Activated CD4-positive, alpha-beta memory T cell treated with anti-CD3 and anti-CD28 coated beads, Interleukin-2, amount 10 ng/mL, durations not matched to agents 7 days and 5 days (primary cell): ENCODE results near the gene THSD7B. TPM values are rescaled to one million over a fixed set of nuclear protein-coding genes. Genes with fewer than 3 reads are reported as not detected.

Experiments used
- CTCF ChIA-PET: fragments of 350-600 bp; sonication (Branson Sonifier 250); formaldehyde crosslinking; loops from one replicate; lab custom pipeline; 2021; ENCODE audit warnings: antibody characterized with exemption, inconsistent platforms; lab: Charles Lee
- POLR2A ChIA-PET: fragments of 350-600 bp; sonication (Branson Sonifier 250); formaldehyde crosslinking; loops from one replicate; lab custom pipeline; 2021; ENCODE audit warnings: antibody characterized with exemption; lab: Charles Lee
- DNase-seq: peaks from one replicate; pipeline ENCODE4 v3.0.0-alpha.2; 2020
- H3K27ac Mint-ChIP-seq: one replicate; pipeline ENCODE4 v1.8.0; 2021; ENCODE audit warnings: mild to moderate bottlenecking, mixed read lengths
- H3K27me3 Mint-ChIP-seq: one replicate; pipeline ENCODE4 v1.8.0; 2021; ENCODE audit warnings: mixed read lengths
- H3K36me3 Mint-ChIP-seq: one replicate; pipeline ENCODE4 v1.8.0; 2021; ENCODE audit warnings: low read depth, mixed read lengths
- H3K4me1 Mint-ChIP-seq: one replicate; pipeline ENCODE4 v1.8.0; 2021; ENCODE audit warnings: mixed read lengths
- H3K4me3 Mint-ChIP-seq: one replicate; pipeline ENCODE4 v1.8.0; 2021; ENCODE audit warnings: mild to moderate bottlenecking, mixed read lengths
- H3K9me3 Mint-ChIP-seq: one replicate; pipeline ENCODE4 v1.8.0; 2021; ENCODE audit warnings: mixed read lengths
- total RNA-seq, 2 experiments: library from RNA; stranded (reverse); gene quantifications; one replicate each; pipeline ENCODE4 v1.2.3, GENCODE V29; 2021

The THSD7B gene
- total RNA-seq, 2 experiments from 2014 or later: not detected

DNA sequence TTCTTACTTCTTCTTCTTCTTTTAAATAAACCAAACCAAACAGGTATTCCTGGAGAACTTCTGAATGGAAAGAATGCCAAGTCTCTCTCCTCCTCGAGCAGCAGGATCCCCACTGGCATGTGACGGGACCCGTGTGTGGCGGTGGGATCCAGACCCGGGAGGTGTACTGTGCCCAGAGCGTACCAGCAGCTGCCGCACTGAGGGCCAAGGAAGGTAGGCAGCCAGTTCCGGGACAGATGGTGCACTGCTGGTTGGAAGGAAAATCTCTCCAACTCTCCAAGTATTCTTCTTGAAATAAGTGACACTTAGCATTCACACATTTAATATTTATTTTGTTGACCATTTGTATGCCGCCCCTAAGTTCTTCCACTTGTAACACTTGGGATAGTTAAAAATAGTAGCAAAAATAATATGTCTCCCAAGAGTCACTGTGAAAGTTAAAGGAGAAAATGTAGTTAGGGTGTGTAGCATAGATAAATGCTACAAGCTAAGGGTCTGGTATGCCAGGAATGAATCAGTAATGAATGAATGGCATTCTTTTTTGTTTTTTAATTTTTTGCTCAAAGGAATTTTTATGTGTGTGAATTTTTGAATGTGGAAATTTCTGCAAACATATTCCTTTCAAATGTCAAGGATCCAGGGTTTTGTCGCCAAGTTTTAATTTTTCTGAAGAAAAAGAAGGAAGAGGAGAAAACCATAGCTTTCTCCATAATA, 349.9 kb downstream of the THSD7B start:
- H3K4me1 Mint-ChIP-seq: no peaks in the 10 kb centered on the region
- CTCF ChIA-PET: no interaction called here
- no peaks in the 10 kb centered on the region for H3K27me3 Mint-ChIP-seq
- POLR2A ChIA-PET: no interaction called here
- H3K36me3 Mint-ChIP-seq: no peaks in the 10 kb centered on the region
- no peak overlapping the region for H3K27ac Mint-ChIP-seq
- H3K9me3 Mint-ChIP-seq: no peaks in the 10 kb centered on the region
- DNase-seq: no peak
- no peak overlapping the region for H3K4me3 Mint-ChIP-seq

DNA sequence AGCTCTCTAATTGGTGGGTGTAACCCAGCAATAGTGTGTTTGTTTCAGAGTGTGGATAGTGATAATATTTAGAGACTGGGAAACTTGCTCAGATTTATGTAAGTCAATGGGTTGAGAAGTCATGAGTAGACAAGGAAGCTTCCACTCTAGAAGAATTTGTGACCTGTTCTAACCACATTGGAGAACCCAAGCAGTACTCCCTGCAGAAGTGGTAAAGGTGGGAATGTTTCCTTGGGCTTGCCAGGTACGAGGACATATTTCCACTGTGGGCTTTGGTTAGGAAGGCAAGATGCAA, 350.4 kb downstream of the THSD7B start:
- Mint-ChIP-seq H3K36me3 (no peaks in the 10 kb centered on the region), H3K4me3 (no peak overlapping the region), H3K9me3 (no peaks in the 10 kb centered on the region), H3K4me1 (no peaks in the 10 kb centered on the region), H3K27me3 (no peaks in the 10 kb centered on the region), H3K27ac (no peak overlapping the region)
- no peak for DNase-seq
- ChIA-PET CTCF (no interaction called here), POLR2A (no interaction called here)

DNA sequence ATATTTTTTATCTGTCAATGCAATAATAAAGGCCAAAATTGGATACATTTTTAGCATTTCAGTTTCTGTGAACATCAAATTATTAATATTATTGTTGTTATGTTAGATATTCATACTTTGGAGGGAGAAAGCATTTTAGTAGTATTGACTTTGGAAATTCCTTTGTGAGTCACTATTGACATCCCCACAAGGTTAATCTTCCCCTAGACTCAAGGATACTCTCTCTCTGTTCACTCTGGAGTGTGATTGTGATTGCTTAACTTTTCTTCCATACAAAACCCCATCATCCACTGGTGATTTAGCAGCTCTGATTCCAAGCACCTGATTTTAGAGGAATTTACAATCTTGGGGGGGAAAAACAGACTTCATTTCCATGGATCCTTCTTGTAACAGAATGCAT, 352.0 kb downstream of the THSD7B start:
- ChIA-PET POLR2A (no interaction called here), CTCF (no interaction called here)
- no peaks in the 10 kb centered on the region for H3K4me1 Mint-ChIP-seq
- no peaks in the 10 kb centered on the region for H3K9me3 Mint-ChIP-seq
- H3K27ac Mint-ChIP-seq: no peak overlapping the region
- DNase-seq: no peak
- no peaks in the 10 kb centered on the region for H3K36me3 Mint-ChIP-seq
- no peak overlapping the region for H3K4me3 Mint-ChIP-seq
- H3K27me3 Mint-ChIP-seq: no peaks in the 10 kb centered on the region

DNA sequence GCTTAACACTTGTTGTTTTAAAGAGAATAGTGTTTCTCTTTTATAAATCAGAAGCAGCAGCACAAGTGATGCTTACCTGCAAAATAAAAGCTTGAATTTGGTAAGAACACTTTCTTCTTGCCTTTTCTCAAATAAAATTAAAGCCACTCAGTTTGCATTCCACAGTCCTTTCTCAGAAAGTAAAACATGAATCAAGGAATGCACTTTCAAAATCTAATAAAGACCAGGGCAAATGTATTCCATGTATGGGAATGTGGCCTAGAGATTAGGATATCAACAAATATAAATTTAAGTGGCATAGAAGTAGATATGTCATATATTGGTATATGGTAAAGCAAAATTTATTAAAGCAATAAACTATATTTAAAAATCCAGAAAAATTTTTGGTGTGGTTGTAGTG, 352.8 kb downstream of the THSD7B start:
- ChIA-PET POLR2A (no interaction called here), CTCF (no interaction called here)
- no peaks in the 10 kb centered on the region for H3K27me3 Mint-ChIP-seq
- H3K36me3 Mint-ChIP-seq: no peaks in the 10 kb centered on the region
- no peak for DNase-seq
- H3K9me3 Mint-ChIP-seq: no peaks in the 10 kb centered on the region
- no peak overlapping the region for H3K4me3 Mint-ChIP-seq
- H3K4me1 Mint-ChIP-seq: no peaks in the 10 kb centered on the region
- H3K27ac Mint-ChIP-seq: no peak overlapping the region

DNA sequence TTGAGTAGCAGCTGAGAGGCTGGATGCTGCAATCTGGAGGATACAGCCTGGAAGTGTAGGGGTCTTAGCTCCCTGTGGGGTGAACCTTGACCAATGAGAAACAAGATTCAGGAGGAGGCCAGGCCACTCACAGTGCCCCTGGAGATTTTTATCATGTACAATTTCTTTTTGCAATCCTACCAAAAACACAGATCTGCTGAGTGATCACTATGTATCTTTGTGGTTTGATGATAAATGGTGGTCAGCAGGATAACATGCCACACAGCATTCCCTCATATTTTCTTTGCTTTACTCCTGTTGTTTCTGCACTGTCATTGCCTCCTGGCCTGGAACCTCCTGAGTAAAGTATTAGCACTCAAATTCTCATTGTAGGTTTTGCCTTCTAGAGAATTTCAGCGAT, 357.9 kb downstream of the THSD7B start:
- no peaks in the 10 kb centered on the region for H3K27me3 Mint-ChIP-seq
- no peak overlapping the region for H3K4me3 Mint-ChIP-seq
- POLR2A ChIA-PET: no interaction called here
- DNase-seq: no peak
- no peaks in the 10 kb centered on the region for H3K4me1 Mint-ChIP-seq
- no peaks in the 10 kb centered on the region for H3K36me3 Mint-ChIP-seq
- no peak overlapping the region for H3K27ac Mint-ChIP-seq
- no peaks in the 10 kb centered on the region for H3K9me3 Mint-ChIP-seq
- CTCF ChIA-PET: no interaction called here

DNA sequence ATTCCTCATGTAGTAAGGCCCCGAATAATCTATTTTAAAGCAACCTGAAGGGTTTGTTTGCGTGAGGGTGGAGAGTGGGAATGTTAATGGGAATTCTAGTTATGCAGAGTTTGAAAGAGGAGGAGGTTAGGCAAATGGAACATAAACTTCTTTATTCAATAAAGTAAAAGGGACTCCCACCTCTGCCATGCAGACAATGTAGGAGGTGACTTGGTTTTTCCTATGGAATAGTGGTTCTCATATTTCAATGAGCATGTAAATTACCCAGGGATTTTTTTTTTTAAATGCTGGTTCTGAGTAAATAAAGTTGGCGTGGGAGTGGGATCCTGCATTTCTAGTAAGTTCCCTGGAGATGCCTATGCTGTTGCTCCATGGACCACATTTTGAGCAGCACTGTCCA, 367.9 kb downstream of the THSD7B start:
- CTCF ChIA-PET: no interaction called here
- no peak overlapping the region for H3K27ac Mint-ChIP-seq
- no peaks in the 10 kb centered on the region for H3K27me3 Mint-ChIP-seq
- H3K4me3 Mint-ChIP-seq: no peak overlapping the region
- H3K36me3 Mint-ChIP-seq: no peaks in the 10 kb centered on the region
- no peak for DNase-seq
- no peaks in the 10 kb centered on the region for H3K4me1 Mint-ChIP-seq
- H3K9me3 Mint-ChIP-seq: no peaks in the 10 kb centered on the region
- POLR2A ChIA-PET: no interaction called here

DNA sequence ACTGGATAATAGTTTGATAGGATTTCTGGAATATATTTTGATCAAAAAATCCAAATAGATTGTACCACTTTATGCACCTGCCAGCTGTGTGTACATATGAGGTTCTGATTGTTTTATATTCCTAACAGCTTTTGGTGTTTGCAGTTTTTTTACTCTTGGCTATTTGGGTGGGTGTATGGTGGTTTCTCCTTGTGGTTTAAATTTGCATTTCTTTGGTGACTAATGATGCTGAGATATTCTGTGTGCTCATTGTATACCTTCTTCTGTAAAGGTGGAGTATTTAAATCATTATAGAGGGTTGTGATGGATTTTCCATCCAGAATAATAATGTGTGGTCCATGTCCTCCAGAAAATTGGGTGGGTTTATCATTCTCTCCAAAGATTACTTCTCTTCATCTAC, 372.9 kb downstream of the THSD7B start:
- Mint-ChIP-seq H3K4me1 (no peaks in the 10 kb centered on the region), H3K27ac (no peak overlapping the region), H3K4me3 (no peak overlapping the region), H3K9me3 (no peaks in the 10 kb centered on the region), H3K27me3 (no peaks in the 10 kb centered on the region), H3K36me3 (no peaks in the 10 kb centered on the region)
- no peak for DNase-seq
- ChIA-PET CTCF (no interaction called here), POLR2A (no interaction called here)

DNA sequence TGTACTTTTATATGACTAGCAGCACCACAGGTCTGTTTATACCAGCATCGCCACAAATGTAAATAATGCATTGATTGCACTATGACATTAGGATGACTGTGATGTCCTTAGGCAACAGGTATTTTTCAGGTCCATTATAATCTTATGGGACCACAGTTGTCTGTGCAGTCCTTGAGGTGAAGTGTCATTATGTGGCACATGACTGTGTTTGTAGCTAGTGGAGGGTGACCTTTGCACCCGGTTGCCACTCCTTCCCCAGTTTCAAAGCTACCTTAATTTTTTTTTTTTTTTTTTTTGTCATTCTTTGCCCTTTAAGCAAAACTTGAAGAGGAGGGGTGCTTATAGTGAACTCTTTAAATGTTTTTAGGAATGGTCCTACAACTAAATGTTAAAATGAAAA, 386.4 kb downstream of the THSD7B start:
- no peak overlapping the region for H3K27ac Mint-ChIP-seq
- no peak for DNase-seq
- H3K9me3 Mint-ChIP-seq: no peaks in the 10 kb centered on the region
- H3K36me3 Mint-ChIP-seq: no peaks in the 10 kb centered on the region
- no peak overlapping the region for H3K4me3 Mint-ChIP-seq
- CTCF ChIA-PET: no interaction called here
- no peaks in the 10 kb centered on the region for H3K4me1 Mint-ChIP-seq
- POLR2A ChIA-PET: no interaction called here
- H3K27me3 Mint-ChIP-seq: no peaks in the 10 kb centered on the region

DNA sequence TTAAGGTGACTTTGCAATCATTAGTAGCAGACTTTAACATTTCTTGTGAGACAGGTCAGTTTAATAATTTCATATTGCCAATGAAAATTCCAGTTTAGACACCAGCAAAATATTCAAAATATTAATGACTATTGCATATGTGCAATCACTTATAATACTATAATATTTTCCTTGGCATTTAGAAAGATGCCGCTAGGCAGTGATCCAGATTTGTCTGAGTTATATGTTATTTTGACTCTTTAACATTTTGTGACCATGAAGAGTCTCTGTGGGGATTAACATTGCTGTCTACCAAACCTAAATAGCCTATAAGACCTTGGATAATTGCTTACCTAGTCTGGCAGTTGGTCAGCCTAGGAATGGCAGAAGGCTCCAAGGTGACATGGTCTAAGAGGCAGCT, 389.6 kb downstream of the THSD7B start:
- Mint-ChIP-seq H3K9me3 (no peaks in the 10 kb centered on the region), H3K36me3 (no peaks in the 10 kb centered on the region), H3K4me3 (no peak overlapping the region), H3K27me3 (no peaks in the 10 kb centered on the region), H3K27ac (no peak overlapping the region), H3K4me1 (no peaks in the 10 kb centered on the region)
- ChIA-PET CTCF (interaction anchor here (1.4 kb wide), 1 partner anchor 8 kb away, joined by 3 read pairs; no protein-coding TSS in a partner anchor), POLR2A (no interaction called here)
- DNase-seq: no peak

DNA sequence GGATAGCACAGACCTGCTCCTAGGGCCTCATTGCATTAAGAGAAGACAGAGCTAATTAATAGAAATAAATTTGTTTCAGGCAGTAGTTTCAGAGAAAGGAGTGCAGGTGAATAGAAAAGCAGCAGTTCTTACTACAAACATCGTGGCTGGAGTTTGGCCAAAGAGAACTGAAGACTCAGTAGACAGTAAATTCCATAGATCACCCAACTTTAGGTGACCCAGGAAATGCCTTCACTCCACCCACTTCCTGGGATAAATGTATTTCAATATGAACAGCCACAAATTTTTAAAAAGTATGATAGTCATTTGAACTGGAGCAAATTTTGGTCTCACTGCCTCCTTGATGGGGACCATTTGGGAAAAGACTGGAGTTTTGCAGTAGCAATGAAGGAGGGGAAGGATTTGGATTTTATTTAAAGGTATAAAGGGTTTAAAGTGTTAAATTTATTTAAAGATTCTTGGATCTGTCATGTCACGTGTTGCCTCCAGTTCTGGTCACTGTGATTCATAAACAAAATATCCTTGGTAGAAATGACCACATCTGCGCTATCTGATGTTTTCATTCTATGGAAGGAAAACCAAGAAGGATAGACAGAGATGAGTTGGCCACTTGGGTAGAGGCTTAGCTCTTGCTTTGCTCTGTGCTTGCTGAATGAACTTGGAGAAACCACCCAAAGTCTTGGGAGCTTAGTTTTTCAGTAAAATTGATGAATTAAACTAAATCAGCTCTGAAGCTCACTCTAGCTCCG, 390.2 kb downstream of the THSD7B start:
- POLR2A ChIA-PET: no interaction called here
- no peak overlapping the region for H3K4me3 Mint-ChIP-seq
- CTCF ChIA-PET: interaction anchor here (1.4 kb wide), 1 partner anchor 9 kb away, joined by 3 read pairs; no protein-coding TSS in a partner anchor
- no peaks in the 10 kb centered on the region for H3K4me1 Mint-ChIP-seq
- no peaks in the 10 kb centered on the region for H3K27me3 Mint-ChIP-seq
- no peaks in the 10 kb centered on the region for H3K36me3 Mint-ChIP-seq
- no peaks in the 10 kb centered on the region for H3K9me3 Mint-ChIP-seq
- DNase-seq: no peak
- H3K27ac Mint-ChIP-seq: no peak overlapping the region

DNA sequence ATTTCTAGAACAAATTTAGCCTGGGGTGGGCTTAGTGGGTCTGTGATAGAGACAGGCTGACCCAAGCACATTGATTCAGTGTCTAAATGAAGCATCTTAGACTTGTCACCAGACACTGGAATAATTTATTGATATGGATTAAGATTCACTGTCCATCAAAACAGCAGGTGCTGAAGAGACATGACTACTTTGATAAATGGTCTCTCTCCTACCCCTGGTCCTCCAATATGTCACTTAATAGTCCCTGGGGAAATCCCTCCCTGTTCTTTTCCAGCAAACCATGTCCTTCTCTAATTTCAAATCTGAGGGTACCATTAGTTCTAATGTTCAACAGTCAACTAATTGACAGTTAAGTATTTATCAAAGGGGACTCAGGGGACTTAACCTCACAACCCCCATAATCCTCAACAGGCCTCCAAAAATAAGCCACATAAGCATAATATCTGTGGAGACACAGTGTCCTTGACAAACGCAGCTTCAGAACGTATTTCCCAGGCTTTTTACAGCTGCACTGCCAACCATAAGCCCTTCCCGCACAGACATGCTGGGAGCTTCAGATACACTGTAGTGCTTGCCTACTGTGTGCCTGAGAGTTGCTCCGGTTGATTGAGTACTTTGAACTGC, 391.0 kb downstream of the THSD7B start:
- Mint-ChIP-seq H3K27me3 (no peaks in the 10 kb centered on the region), H3K27ac (no peak overlapping the region), H3K9me3 (no peaks in the 10 kb centered on the region), H3K4me3 (no peak overlapping the region), H3K4me1 (no peaks in the 10 kb centered on the region), H3K36me3 (no peaks in the 10 kb centered on the region)
- POLR2A ChIA-PET: no interaction called here
- no peak for DNase-seq
- CTCF ChIA-PET: no interaction called here

DNA sequence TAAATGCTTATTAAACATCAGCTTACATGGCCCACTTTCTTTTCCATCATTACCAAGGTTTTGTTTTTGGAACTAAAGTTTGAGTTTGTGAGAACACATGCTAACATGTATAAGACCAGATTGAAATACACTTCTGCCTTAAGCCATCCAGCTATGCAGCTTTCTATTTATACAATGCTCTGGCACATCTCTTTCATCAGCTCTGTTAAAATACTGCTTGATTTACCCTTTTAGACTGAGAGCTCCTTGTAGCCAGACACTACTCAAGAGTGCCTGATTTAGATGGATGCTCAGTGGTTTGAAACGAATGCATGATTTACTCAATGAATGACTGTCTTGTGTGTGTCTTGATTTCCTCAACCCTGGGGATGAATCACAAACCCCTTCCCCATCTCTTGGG, 392.5 kb downstream of the THSD7B start:
- Mint-ChIP-seq H3K4me1 (no peaks in the 10 kb centered on the region), H3K4me3 (no peak overlapping the region), H3K27ac (no peak overlapping the region), H3K9me3 (peaks cover under 1% of the 10 kb centered on the region), H3K36me3 (no peaks in the 10 kb centered on the region), H3K27me3 (no peaks in the 10 kb centered on the region)
- ChIA-PET CTCF (no interaction called here), POLR2A (no interaction called here)
- no peak for DNase-seq

DNA sequence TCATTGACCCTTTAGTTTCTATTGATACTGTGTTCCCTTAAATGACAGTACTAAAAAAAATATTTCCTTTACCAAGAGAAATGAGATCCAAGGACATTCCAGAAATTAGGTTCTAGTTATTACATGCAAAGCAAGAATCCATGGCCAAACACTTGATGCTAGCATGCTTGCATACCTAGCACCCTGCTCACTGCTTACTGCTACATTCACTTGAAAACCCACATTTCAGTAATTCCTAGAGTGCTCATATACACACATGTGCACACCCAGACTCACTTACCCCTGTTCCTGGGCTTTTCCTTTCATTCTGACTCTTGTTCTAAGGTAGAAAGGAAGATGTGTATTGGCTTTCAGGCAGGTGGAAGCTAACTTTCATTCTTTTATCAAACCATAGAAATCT, 395.9 kb downstream of the THSD7B start:
- H3K9me3 Mint-ChIP-seq: peaks cover 5% of the 10 kb centered on the region
- no peaks in the 10 kb centered on the region for H3K4me1 Mint-ChIP-seq
- POLR2A ChIA-PET: no interaction called here
- H3K36me3 Mint-ChIP-seq: no peaks in the 10 kb centered on the region
- no peaks in the 10 kb centered on the region for H3K27me3 Mint-ChIP-seq
- H3K4me3 Mint-ChIP-seq: no peak overlapping the region
- CTCF ChIA-PET: no interaction called here
- no peak overlapping the region for H3K27ac Mint-ChIP-seq
- DNase-seq: no peak

DNA sequence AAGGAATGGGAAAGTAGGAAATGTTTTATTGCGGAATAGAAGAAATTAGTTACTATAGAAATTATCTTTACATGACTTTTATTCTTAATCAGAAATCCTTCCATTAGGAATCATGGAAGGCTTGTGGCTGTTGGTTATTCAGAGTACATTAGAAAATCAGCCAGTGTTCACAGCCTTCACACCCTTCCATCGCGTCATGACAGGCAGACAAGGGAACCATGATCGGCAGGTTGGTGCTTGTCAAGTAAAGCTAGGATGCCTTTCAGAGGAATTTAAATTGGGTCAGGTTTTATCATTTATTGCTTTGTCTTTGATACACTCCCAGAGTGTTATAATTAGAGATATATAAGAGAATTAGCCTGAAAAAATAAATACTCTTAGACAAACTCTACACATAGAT, 400.6 kb downstream of the THSD7B start:
- Mint-ChIP-seq H3K36me3 (no peaks in the 10 kb centered on the region), H3K9me3 (peaks cover 5% of the 10 kb centered on the region), H3K27ac (no peak overlapping the region), H3K4me1 (no peaks in the 10 kb centered on the region), H3K27me3 (no peaks in the 10 kb centered on the region), H3K4me3 (no peak overlapping the region)
- DNase-seq: no peak
- ChIA-PET CTCF (no interaction called here), POLR2A (no interaction called here)
